Fibroblast of lung (primary cell): ENCODE data around the gene SLC25A44. TPM values are rescaled to one million over a fixed set of nuclear protein-coding genes. Genes with fewer than 3 reads are reported as not detected.
"Not testable (repeated sequence)": the region's sequence is repeated elsewhere in the genome, so short reads cannot be mapped to it uniquely, and the experiment has no call there.

ENCODE experiments used
- DNase-seq, 2 donors: peaks; one replicate each; pipeline versions ENCODE4 v3.0.0 to v3.0.0-alpha.2; 2010; ENCODE audit warnings: low read depth in 2 of 2
- H2AFZ ChIP-seq: 2 replicates; pipeline ENCODE4 v1.5.1; 2012; ENCODE audit warnings: low read length, control low read depth, inconsistent platforms
- H3K27ac ChIP-seq: 2 replicates; pipeline ENCODE4 v1.5.1; 2011; ENCODE audit warnings: low read length, control low read depth; ENCODE audit not compliant: insufficient read depth
- H3K27me3 ChIP-seq: 2 replicates; pipeline ENCODE4 v1.5.1; 2011; ENCODE audit warnings: mild to moderate bottlenecking, low read length; ENCODE audit not compliant: control insufficient read depth, insufficient read depth
- H3K36me3 ChIP-seq: 2 replicates; pipeline ENCODE4 v1.5.1; 2011; ENCODE audit warnings: low read length; ENCODE audit not compliant: control insufficient read depth, insufficient read depth
- H3K4me1 ChIP-seq: 2 replicates; pipeline ENCODE4 v1.5.1; 2011; ENCODE audit warnings: low read length; ENCODE audit not compliant: control insufficient read depth, insufficient read depth; ENCODE audit errors: extremely low read depth
- H3K4me2 ChIP-seq: 2 replicates; pipeline ENCODE4 v1.5.1; 2011; ENCODE audit warnings: low read length, control low read depth; ENCODE audit not compliant: insufficient read depth; ENCODE audit errors: extremely low read depth
- H3K4me3 ChIP-seq, 4 experiments: fragments of 200-600 bp in 1 of 4; sonication (generic) in 1 of 4; replicated peaks in 1 of 4; 2 replicates each; pipeline ENCODE4 v1.5.1; 2011 to 2016; ENCODE audit warnings: low read length in 4 of 4, low read depth in 3 of 4, mild to moderate bottlenecking in 3 of 4, control low read depth in 2 of 4, inconsistent platforms in 1 of 4, mixed read lengths in 1 of 4; ENCODE audit not compliant: insufficient read depth in 1 of 4; ENCODE audit errors: control extremely low read depth in 1 of 4
- H3K79me2 ChIP-seq: 2 replicates; pipeline ENCODE4 v1.5.1; 2012; ENCODE audit warnings: mild to moderate bottlenecking, low read length, inconsistent platforms; ENCODE audit not compliant: control insufficient read depth, insufficient read depth
- H3K9ac ChIP-seq: 2 replicates; pipeline ENCODE4 v1.5.1; 2011; ENCODE audit warnings: mild to moderate bottlenecking, low read length, control low read depth; ENCODE audit not compliant: insufficient read depth
- H3K9me3 ChIP-seq: 2 replicates; pipeline ENCODE4 v1.5.1; 2012; ENCODE audit warnings: low read depth, low read length; ENCODE audit not compliant: control insufficient read depth, insufficient read depth
- H4K20me1 ChIP-seq: 2 replicates; pipeline ENCODE4 v1.5.1; 2011; ENCODE audit warnings: low read length; ENCODE audit not compliant: control insufficient read depth, insufficient read depth; ENCODE audit errors: extremely low read depth
- EZH2 ChIP-seq: IDR thresholded peaks from 2 replicates; pipeline ENCODE4 v1.5.1; 2012; ENCODE audit warnings: low read length, control low read depth, mild to moderate bottlenecking; ENCODE audit errors: missing control alignments
- polyA plus RNA-seq, 2 donors: library from polyadenylated mRNA; depleted of rRNA in 1 of 2; stranded (reverse) in 1 of 2; unstranded in 1 of 2; fragments of >200 nt; gene quantifications; 2 replicates each; pipeline ENCODE4 v1.2.1, GENCODE V29; 2011 to 2012; ENCODE audit warnings: missing spikeins in 1 of 2
- total RNA-seq: library from RNA; depleted of rRNA; stranded (reverse); fragments of >200 nt; gene quantifications from 2 replicates; pipeline ENCODE4 v1.2.1, GENCODE V29; 2014
- TF ChIP-seq, protein P1 (sequence below), 2 donors: IDR thresholded peaks in 1 of 2; conservative IDR thresholded peaks in 1 of 2; 1 replicate in 1 of 2; 2 replicates in 1 of 2; pipeline ENCODE4 v1.5.1; 2011 to 2012; ENCODE audit warnings: low read length in 2 of 2, control low read depth in 1 of 2, inconsistent platforms in 1 of 2, low read depth in 1 of 2, mild to moderate bottlenecking in 1 of 2

SLC25A44 gene
- total and polyA plus RNA-seq, 2 donors (not counting 1 experiment from before 2014, with no cell fraction given), result 8.4 to 32.1 TPM

DNA sequence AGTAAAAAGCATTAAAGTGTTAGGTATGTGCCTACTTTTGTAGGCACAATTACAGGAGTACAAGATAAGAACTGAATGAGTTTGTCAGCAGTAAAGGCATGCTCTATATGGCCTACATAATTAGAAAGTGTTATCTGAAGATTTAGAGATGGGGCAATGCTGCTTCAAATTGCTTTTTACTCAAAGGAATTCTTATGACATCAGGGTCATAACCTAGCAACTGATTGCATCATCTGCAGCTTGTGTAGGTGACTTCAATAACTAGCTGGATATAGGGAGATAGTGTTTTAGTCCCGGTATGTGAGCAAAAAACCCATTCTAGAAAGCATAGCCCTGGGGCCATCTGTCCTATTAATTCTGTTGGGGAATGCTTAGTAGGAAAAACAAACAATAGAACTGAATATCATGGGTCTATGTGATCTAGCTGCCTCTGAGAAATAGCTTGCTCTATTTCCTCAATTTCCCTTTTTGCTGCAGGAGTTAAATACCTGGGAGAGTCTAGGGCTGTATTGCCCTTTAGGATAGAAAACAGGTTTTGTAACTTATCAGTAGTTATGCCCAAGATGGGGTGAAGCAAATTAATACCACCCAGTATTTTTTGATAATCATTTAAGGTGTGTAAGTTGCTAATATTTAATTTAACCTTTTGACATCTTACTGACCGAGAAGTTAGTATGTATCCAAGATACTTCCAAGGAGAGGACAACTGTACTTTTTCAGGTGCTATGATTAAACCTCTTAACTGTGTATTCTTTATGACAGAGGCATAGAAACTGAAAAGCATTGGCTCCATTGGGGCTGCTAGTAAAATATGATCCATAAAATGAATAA, 7.3 kb upstream of the SLC25A44 start:
- not testable (repeated sequence) for H3K9ac ChIP-seq, H3K36me3 ChIP-seq, H4K20me1 ChIP-seq, H3K4me3 ChIP-seq, H3K4me1 ChIP-seq, DNase-seq, H2AFZ ChIP-seq, H3K9me3 ChIP-seq, H3K27me3 ChIP-seq, H3K27ac ChIP-seq, H3K79me2 ChIP-seq, H3K4me2 ChIP-seq

DNA sequence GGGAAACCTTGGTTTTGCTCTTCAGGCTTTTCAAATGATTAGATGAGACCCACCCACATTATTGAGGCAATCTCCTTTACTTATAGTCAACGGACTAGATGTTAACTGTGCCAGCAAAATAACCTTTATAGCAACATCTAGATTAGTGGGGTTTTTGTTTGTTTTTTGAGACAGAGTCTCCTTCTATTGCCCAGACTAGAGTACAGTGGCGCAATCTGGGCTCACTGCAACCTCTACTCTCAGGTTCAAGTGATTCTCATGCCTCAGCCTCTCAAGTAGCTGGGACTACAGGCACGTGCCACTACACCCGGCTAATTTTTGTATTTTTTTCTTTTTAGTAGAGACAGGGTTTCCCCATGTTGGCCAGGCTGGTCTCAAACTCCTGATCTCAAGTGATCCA, 3.6 kb upstream of the SLC25A44 start:
- not testable (repeated sequence) for H2AFZ ChIP-seq, H3K4me2 ChIP-seq, H3K9me3 ChIP-seq, DNase-seq, H3K36me3 ChIP-seq, H3K4me3 ChIP-seq, H3K4me1 ChIP-seq, H3K9ac ChIP-seq, H3K27ac ChIP-seq, H3K27me3 ChIP-seq, H4K20me1 ChIP-seq
- peaks cover 11% of the 10 kb centered on the region for H3K79me2 ChIP-seq

DNA sequence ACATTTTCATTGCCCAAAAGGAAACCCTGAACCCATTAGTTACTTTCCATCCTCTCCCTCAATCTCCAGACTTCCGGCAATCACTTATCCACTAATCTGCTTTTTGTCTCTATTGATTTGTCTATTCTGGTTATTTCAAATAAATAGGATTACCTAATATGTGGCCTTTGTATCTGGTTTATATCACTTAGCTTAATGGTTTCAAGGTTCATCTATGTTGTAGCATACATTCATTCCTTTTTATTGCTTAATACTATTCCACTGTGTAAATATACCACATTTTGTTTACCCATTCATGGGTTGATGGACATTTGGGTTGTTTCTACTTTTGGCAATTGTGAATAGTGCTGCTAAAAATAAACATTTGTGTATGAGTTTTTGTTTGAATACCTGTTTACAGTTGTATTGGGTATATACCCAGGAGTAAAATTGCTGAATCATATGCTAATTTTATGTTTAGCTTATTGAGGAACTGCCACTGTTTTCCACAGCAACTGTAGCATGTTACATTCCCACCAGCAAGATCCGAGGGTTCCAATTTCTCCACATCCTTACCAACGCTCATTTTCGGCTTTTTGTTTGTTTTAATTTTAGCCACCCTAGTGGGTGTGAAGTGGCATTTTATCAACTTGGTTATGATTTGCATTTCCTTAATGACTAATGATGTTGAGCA, 2.5 kb upstream of the SLC25A44 start:
- DNase-seq, result no peak
- Histone ChIP-seq H3K4me1 (peaks cover 5% of the 10 kb centered on the region), H3K9ac (no peak overlapping the region), H3K9me3 (no peaks in the 10 kb centered on the region), H3K4me2 (no peak overlapping the region), H4K20me1 (no peaks in the 10 kb centered on the region), H3K79me2 (peaks cover 23% of the 10 kb centered on the region), H3K36me3 (no peaks in the 10 kb centered on the region), H3K27ac (no peak overlapping the region), H3K27me3 (no peaks in the 10 kb centered on the region), H2AFZ (no peak overlapping the region), H3K4me3 (no peak overlapping the region)
- TF ChIP-seq, protein P1, sequence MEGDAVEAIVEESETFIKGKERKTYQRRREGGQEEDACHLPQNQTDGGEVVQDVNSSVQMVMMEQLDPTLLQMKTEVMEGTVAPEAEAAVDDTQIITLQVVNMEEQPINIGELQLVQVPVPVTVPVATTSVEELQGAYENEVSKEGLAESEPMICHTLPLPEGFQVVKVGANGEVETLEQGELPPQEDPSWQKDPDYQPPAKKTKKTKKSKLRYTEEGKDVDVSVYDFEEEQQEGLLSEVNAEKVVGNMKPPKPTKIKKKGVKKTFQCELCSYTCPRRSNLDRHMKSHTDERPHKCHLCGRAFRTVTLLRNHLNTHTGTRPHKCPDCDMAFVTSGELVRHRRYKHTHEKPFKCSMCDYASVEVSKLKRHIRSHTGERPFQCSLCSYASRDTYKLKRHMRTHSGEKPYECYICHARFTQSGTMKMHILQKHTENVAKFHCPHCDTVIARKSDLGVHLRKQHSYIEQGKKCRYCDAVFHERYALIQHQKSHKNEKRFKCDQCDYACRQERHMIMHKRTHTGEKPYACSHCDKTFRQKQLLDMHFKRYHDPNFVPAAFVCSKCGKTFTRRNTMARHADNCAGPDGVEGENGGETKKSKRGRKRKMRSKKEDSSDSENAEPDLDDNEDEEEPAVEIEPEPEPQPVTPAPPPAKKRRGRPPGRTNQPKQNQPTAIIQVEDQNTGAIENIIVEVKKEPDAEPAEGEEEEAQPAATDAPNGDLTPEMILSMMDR (conservative IDR thresholded peaks at IDR 0.05 in 1 of 2, IDR thresholded peaks at IDR 0.05 in 1 of 2; ENCODE audit: low read depth in 1 of 2, low read length in 2 of 2), result no peak
- TF ChIP-seq EZH2, result no peak

DNA sequence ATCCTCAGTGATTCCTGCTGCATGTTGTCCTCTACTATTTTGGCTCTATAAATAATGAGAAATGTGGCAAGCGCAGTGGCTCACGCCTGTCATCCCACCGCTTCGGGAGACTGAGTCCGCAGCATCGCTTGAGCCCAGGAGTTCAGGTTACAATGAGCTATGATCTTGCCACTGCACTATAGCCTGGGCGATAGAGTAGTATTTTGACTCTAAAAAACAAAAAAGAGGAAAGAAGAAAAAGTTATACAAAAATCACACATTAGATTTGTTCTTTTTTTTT, 756 bp upstream of the SLC25A44 start:
- DNase-seq, result no peak
- Histone ChIP-seq H3K36me3 (no peaks in the 10 kb centered on the region), H3K4me1 (peaks cover 5% of the 10 kb centered on the region), H4K20me1 (no peaks in the 10 kb centered on the region), H3K79me2 (peaks cover 36% of the 10 kb centered on the region), H3K4me3 (peak overlapping the region; percentile 19 to 99 (median 64)), H3K9ac (peak overlapping the region; percentile 30), H3K27ac (peak overlapping the region; percentile 66), H2AFZ (peak overlapping the region; percentile 44), H3K9me3 (no peaks in the 10 kb centered on the region), H3K27me3 (no peaks in the 10 kb centered on the region), H3K4me2 (peak overlapping the region; percentile 60)
- TF ChIP-seq, protein P1 (conservative IDR thresholded peaks at IDR 0.05 in 1 of 2, IDR thresholded peaks at IDR 0.05 in 1 of 2; ENCODE audit: low read depth in 1 of 2, low read length in 2 of 2), result no peak
- TF ChIP-seq EZH2, result no peak
